RPMI7951 (cell line): Measurements from ENCODE around the gene SIGLEC5. TPM values are rescaled to one million over a fixed set of nuclear protein-coding genes. Genes with fewer than 3 reads are reported as not detected.
A peak's percentile ranks its signal among the peaks of the same experiment; 100 is the strongest.

Experiments
- DNase-seq: peaks from one replicate; pipeline ENCODE4 v3.0.0-alpha.2; 2012; ENCODE audit warnings: low read depth
- total RNA-seq: library from RNA; depleted of rRNA; stranded (reverse); fragments of >200 nt; shearing (Covaris generic); gene quantifications from 2 replicates; pipeline ENCODE4 v1.2.3, GENCODE V29; 2014; rRNA removed

SIGLEC5 gene
- total RNA-seq, 1 experiment from 2014 or later = not detected

- no peak for DNase-seq
Observed at GRCh38 chr19:51590441-51590840, 39.8 kb downstream of the SIGLEC5 start.

GRCh38 chr19:51589511-51589910, 40.7 kb downstream of the SIGLEC5 start:
- no peak for DNase-seq

- DNase-seq = no peak
Observed at GRCh38 chr19:51587264-51588191, 42.7 kb downstream of the SIGLEC5 start.

- DNase-seq = no peak
Observed at GRCh38 chr19:51586799-51587198, 43.4 kb downstream of the SIGLEC5 start.

- no peak for DNase-seq
Observed at GRCh38 chr19:51586103-51586728, 44.0 kb downstream of the SIGLEC5 start.

GRCh38 chr19:51576850-51577249, 53.4 kb downstream of the SIGLEC5 start:
- DNase-seq = no peak

GRCh38 chr19:51573331-51573730, 56.9 kb downstream of the SIGLEC5 start:
- DNase-seq = peak; percentile 51

- peak; percentile 92 for DNase-seq
Observed at GRCh38 chr19:51572908-51573307, 57.3 kb downstream of the SIGLEC5 start.

GRCh38 chr19:51572410-51572809, 57.8 kb downstream of the SIGLEC5 start:
- peak; percentile 58 for DNase-seq

GRCh38 chr19:51571599-51571998, 58.6 kb downstream of the SIGLEC5 start:
- DNase-seq = no peak

- DNase-seq = peak; percentile 95
Observed at GRCh38 chr19:51570962-51571575, 59.1 kb downstream of the SIGLEC5 start, which contains the start of gene ZNF175. ZNF175 (plus strand) TSS chr19:51571283; CDS start chr19:51573330, 2,047 bp downstream.

- peak; percentile 47 for DNase-seq
Observed at GRCh38 chr19:51568456-51568855, 61.7 kb downstream of the SIGLEC5 start.

- DNase-seq = no peak
Observed at GRCh38 chr19:51567583-51567982, 62.6 kb downstream of the SIGLEC5 start.

GRCh38 chr19:51566489-51567100, 63.6 kb downstream of the SIGLEC5 start:
- peak; percentile 69 for DNase-seq

- peak; percentile 81 for DNase-seq
Observed at GRCh38 chr19:51565583-51565982, 64.6 kb downstream of the SIGLEC5 start.

- no peak for DNase-seq
Observed at GRCh38 chr19:51564791-51565190, 65.4 kb downstream of the SIGLEC5 start.

Other genes with a start within 250 kb of the SIGLEC5 start
- gene LIM2, start 242.4 kb downstream of the SIGLEC5 start, total RNA-seq = not detected in 2 replicates
- not detected in 2 replicates for gene C19orf84, start 239.8 kb downstream of the SIGLEC5 start, total RNA-seq
- gene SIGLEC10, start 212.8 kb downstream of the SIGLEC5 start, total RNA-seq = not detected in 2 replicates
- gene SIGLEC8, start 171.9 kb downstream of the SIGLEC5 start, total RNA-seq = not detected in 2 replicates
- gene CEACAM18, start 151.9 kb downstream of the SIGLEC5 start, total RNA-seq = not detected in 2 replicates
- gene SIGLEC12, start 128.6 kb downstream of the SIGLEC5 start, total RNA-seq = not detected in 2 replicates
- not detected in 2 replicates for gene SIGLEC6, start 98.7 kb downstream of the SIGLEC5 start, total RNA-seq
- gene ZNF175, start 59.1 kb downstream of the SIGLEC5 start, total RNA-seq = 11.3 and 11.8 TPM in 2 replicates
- not detected in 2 replicates for gene SIGLEC14, start 16.4 kb upstream of the SIGLEC5 start, total RNA-seq
- gene SPACA6, start 62.9 kb upstream of the SIGLEC5 start, total RNA-seq = 13.6 and 15.4 TPM in 2 replicates
- gene HAS1, start 93.6 kb upstream of the SIGLEC5 start, total RNA-seq = 0.12 and 1.4 TPM in 2 replicates
- 9.4 and 13.2 TPM in 2 replicates for gene FPR1, start 121.5 kb upstream of the SIGLEC5 start, total RNA-seq
- gene FPR2, start 130.8 kb upstream of the SIGLEC5 start, total RNA-seq = 8.1 and 8.4 TPM in 2 replicates
- gene FPR3, start 164.8 kb upstream of the SIGLEC5 start, total RNA-seq = 0.60 and 0.98 TPM in 2 replicates